GM12891 (cell line): Measurements from ENCODE around the gene TACR2.

Source experiments
- POLR2A ChIP-seq: IDR thresholded peaks from 2 replicates; pipeline ENCODE4 v1.6.1; 2011; ENCODE audit warnings: low read depth, low read length, control low read depth
- POLR2AphosphoS5 ChIP-seq: IDR thresholded peaks from 2 replicates; pipeline ENCODE4 v1.6.1; 2011; ENCODE audit warnings: low read depth, low read length, control low read depth
- SPI1 ChIP-seq: IDR thresholded peaks from 2 replicates; pipeline ENCODE4 v1.6.1; 2011; ENCODE audit warnings: low read depth, low read length, control low read depth
- TAF1 ChIP-seq: IDR thresholded peaks from 2 replicates; pipeline ENCODE4 v1.6.1; 2011; ENCODE audit warnings: low read depth, low read length, control low read depth

GRCh38 chr10:69438536-69439349 lies 22.0 kb upstream of the TACR2 start:
- TF ChIP-seq POLR2A: no peak
- TF ChIP-seq POLR2AphosphoS5: no peak
- no peak for TF ChIP-seq TAF1
- no peak for TF ChIP-seq SPI1
